ENCODE data around the gene PCNX1.
"Not testable (repeated sequence)": the region's sequence is repeated elsewhere in the genome, so short reads cannot be mapped to it uniquely, and the experiment has no call there.

The PCNX1 gene

DNA sequence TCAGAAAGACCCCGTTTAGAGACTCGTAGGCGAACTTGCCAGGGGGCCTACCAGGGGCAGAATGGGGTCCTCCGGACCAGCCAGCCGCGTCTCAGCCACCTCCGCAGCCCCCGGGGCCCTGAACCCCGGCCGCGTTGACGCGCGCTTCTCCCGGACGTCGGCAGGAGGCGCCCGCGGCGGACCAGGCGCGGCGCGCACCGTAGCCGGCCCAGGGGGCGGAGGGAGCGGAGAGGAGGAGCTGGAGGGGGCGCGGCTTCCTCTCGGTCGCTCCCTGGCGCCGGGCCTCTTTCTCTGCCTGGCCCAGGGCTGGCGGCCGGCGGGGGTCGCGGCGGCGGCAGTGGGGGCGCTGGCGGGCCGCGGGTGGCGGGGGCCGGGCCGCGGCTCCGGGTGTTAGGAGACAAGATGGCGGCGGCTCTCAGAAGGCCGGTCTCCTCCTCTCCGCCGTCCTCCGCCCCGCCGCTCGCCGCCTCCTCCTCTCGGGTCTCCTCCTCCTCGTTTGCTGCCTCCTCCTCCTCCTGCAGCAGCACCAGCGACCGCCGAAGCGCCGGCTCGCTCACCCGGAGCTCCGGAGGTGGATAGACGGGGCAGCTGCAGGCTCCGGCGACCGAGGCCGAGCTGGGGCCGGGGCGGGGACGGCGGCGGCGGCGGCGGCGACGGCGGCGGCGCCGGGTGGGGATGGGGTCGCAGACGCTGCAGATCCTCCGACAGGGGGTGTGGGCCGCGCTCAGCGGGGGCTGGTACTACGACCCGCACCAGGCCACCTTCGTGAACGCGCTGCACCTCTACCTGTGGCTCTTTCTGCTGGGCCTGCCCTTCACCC lies at the start of gene PCNX1:
Gene PCNX1 (plus strand): TSS at position 284 of the 820 bp plus-strand sequence. CDS start 392 bp downstream, at position 676.
- H3K36me3 Mint-ChIP-seq (ENCODE audit: low read depth) = peaks cover 3% of the 10 kb centered on the region
- peaks cover 76% of the 10 kb centered on the region for H3K4me1 Mint-ChIP-seq
- H3K4me3 Mint-ChIP-seq = peak within 1 kb of the TSS; percentile 96
- no peaks in the 10 kb centered on the region for H3K9me3 Mint-ChIP-seq
- DNase-seq = peak; percentile 93
- ATAC-seq = peak; percentile 79
- H3K27ac Mint-ChIP-seq = peak within 1 kb of the TSS; percentile 87
- no peaks in the 10 kb centered on the region for H3K27me3 Mint-ChIP-seq

DNA sequence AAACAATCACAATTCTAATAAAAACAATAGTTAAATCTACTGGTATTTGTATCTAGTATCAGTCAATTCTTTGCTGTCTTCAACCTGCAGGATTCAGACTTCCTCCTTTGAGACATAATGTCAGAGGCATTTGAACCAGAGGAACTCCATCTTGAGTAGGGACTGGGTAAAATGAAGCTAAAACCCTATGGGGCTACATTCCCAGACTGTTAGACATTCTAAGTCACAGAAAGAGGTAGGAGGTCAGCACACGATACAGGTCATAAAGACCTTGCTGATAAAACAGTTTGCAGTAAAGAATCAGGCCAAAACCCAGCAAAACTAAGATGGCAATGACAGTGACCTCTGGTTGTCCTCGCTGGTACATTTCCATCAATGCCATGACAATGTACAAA lies 49.8 kb upstream of the PCNX1 start:
- Mint-ChIP-seq H3K9me3 (no peaks in the 10 kb centered on the region), H3K4me3 (no peak overlapping the region), H3K4me1 (peaks cover 8% of the 10 kb centered on the region), H3K36me3 (ENCODE audit: low read depth) (no peaks in the 10 kb centered on the region), H3K27ac (no peak overlapping the region), H3K27me3 (no peaks in the 10 kb centered on the region)
- DNase-seq (no peak), ATAC-seq (no peak)

GRCh38 chr14:70858641-70859040 lies 48.6 kb upstream of the PCNX1 start:
- Mint-ChIP-seq H3K36me3 (ENCODE audit: low read depth) (no peaks in the 10 kb centered on the region), H3K27me3 (no peaks in the 10 kb centered on the region), H3K4me3 (no peak overlapping the region), H3K9me3 (no peaks in the 10 kb centered on the region), H3K27ac (no peak overlapping the region), H3K4me1 (peaks cover 8% of the 10 kb centered on the region)
- ATAC-seq (no peak), DNase-seq (no peak)

DNA sequence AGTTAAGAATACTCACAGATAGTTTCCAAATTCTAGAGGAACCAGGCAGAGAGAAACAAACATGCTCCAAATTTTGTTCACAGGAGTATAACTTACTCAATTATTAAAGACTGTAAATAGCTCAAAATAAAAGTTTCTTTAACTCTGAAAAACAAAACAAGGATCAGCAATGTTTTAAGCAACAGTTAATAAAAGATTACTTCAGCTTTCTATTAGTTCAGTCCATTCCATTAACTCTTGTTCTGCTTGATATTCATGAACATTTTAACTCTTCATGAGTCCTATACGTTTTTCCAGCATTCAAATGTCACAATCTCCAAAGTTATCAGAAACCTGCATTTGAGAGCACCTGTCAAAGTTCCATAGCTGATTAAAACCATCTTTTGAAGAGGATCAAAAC lies 40.3 kb upstream of the PCNX1 start:
- not testable (repeated sequence) for DNase-seq; H3K36me3 Mint-ChIP-seq (ENCODE audit: low read depth); H3K4me1 Mint-ChIP-seq; ATAC-seq; H3K27ac Mint-ChIP-seq; H3K4me3 Mint-ChIP-seq; H3K27me3 Mint-ChIP-seq
- H3K9me3 Mint-ChIP-seq = peaks cover 20% of the 10 kb centered on the region

DNA sequence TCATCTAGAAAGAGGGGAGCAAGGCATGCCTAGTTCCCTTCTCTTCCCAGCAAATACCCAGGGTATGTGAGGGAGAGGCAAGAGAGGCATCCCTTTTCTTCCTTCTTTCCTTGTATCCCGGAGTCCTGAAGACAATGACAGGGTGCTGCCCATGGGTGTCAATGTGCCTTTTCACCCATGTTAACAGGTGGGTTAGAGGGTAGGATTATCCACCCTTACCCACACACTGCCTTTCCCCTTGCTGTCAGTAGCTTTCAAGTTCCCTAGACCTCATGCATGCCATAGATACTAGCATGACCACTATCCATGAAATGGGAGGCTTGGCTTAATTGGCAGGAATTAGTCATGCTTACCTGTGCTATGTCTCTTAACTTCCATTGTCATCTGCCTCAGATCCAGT lies 36.3 kb upstream of the PCNX1 start:
- ATAC-seq (no peak), DNase-seq (no peak)
- peaks cover 20% of the 10 kb centered on the region for H3K9me3 Mint-ChIP-seq
- no peak overlapping the region for H3K4me3 Mint-ChIP-seq
- peaks cover 7% of the 10 kb centered on the region for H3K36me3 Mint-ChIP-seq (ENCODE audit: low read depth)
- no peaks in the 10 kb centered on the region for H3K27me3 Mint-ChIP-seq
- no peak overlapping the region for H3K27ac Mint-ChIP-seq
- H3K4me1 Mint-ChIP-seq = peaks cover 15% of the 10 kb centered on the region

DNA sequence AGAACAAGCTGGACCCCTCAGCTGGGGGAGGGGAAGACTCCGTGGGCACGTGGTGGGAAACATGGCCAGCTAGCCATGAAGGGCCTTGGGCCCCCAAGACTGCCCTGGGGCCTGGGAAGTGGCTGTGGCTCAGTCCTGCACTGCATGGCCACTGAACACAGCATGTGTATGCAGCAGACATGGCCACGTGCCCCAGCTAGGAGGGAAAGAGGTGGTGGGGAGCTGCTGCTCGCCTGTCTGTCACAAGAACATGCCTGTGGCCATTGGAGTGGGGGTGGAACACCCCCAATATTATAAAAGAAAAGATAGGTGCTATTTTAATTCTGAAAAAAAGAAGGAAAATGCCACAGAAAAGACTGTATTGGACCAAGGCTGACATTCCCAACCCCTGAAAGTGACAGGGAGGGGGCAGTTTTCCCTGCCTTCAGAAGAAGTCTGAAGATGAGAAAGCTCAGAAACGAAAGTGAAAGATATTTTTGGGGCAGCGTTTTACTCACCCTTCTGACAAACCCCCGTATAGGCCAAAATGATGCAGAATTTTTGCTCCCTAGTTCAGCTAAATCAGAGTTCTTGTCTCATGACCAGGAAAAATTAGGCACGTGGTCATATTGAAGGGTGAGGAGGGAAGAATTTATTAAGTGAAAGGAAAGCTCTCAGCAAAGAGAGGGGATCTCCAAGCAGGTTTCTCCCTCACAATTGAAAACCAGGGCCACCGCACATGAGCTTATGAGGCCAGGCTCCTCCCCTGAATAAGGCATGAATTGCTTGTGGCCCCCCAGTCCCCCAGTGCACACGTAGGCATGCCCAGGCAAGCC lies 35.2 kb upstream of the PCNX1 start:
- DNase-seq (no peak), ATAC-seq (peak; percentile 66)
- Mint-ChIP-seq H3K4me3 (peak overlapping the region; percentile 61), H3K27me3 (no peaks in the 10 kb centered on the region), H3K36me3 (ENCODE audit: low read depth) (peaks cover 7% of the 10 kb centered on the region), H3K27ac (peak overlapping the region; percentile 85), H3K4me1 (peaks cover 15% of the 10 kb centered on the region), H3K9me3 (peaks cover 20% of the 10 kb centered on the region)

GRCh38 chr14:70872678-70873020 lies 34.6 kb upstream of the PCNX1 start:
- ATAC-seq = no peak
- H3K4me3 Mint-ChIP-seq = peak overlapping the region; percentile 61

GRCh38 chr14:70873627-70874026 lies 33.6 kb upstream of the PCNX1 start:
- Mint-ChIP-seq H3K27ac (no peak overlapping the region), H3K27me3 (no peaks in the 10 kb centered on the region), H3K9me3 (peaks cover 17% of the 10 kb centered on the region), H3K36me3 (ENCODE audit: low read depth) (peaks cover 7% of the 10 kb centered on the region), H3K4me3 (no peak overlapping the region), H3K4me1 (peaks cover 15% of the 10 kb centered on the region)
- ATAC-seq (peak; percentile 46), DNase-seq (no peak)

More at GRCh38 chr14:70872678-70873020, 34.6 kb upstream of the PCNX1 start:
- H3K36me3 Mint-ChIP-seq (ENCODE audit: low read depth) = peaks cover 7% of the 10 kb centered on the region
- H3K27me3 Mint-ChIP-seq = no peaks in the 10 kb centered on the region
- no peak for DNase-seq
- H3K27ac Mint-ChIP-seq = peak overlapping the region; percentile 85
- peaks cover 15% of the 10 kb centered on the region for H3K4me1 Mint-ChIP-seq
- peaks cover 20% of the 10 kb centered on the region for H3K9me3 Mint-ChIP-seq

DNA sequence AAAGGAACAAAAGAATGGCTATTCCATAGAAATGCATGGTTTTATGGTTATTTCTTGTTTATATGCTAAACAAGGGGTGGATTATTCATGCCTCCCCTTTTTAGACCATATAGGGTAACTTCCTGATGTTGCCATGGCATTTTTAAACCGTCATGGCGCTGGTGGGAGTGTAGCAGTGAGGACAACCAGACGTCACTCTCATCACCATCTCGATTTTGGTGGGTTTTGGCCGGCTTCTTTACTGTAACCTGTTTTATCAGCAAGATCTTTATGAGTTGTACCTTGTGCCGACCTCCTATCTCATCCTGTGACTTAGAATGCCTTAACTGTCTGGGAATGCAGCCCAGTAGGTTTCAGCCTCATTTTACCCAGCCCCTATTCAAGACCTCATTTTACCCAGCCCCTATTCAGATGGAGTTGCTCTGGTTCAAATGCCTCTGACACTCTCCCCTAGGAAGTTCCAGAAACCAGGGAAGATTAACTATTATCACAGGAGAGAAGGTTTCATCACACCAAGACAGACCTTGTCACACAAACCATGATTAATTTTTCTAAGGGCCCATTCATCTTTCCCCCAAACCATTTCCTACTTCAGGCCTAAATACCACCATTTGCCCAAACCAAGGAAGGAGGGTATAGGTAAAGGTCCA lies 31.3 kb upstream of the PCNX1 start:
- peaks cover 15% of the 10 kb centered on the region for H3K4me1 Mint-ChIP-seq
- not testable (repeated sequence) for DNase-seq; H3K27ac Mint-ChIP-seq; ATAC-seq; H3K4me3 Mint-ChIP-seq; H3K9me3 Mint-ChIP-seq; H3K27me3 Mint-ChIP-seq; H3K36me3 Mint-ChIP-seq (ENCODE audit: low read depth)

GRCh38 chr14:70879448-70879847 lies 27.8 kb upstream of the PCNX1 start:
- Mint-ChIP-seq H3K4me3 (no peak overlapping the region), H3K4me1 (peaks cover 25% of the 10 kb centered on the region), H3K27me3 (no peaks in the 10 kb centered on the region), H3K27ac (no peak overlapping the region), H3K9me3 (no peaks in the 10 kb centered on the region), H3K36me3 (ENCODE audit: low read depth) (no peaks in the 10 kb centered on the region)
- DNase-seq (no peak), ATAC-seq (no peak)

GRCh38 chr14:70880888-70881287 lies 26.4 kb upstream of the PCNX1 start:
- H3K27ac Mint-ChIP-seq; H3K4me3 Mint-ChIP-seq; H3K27me3 Mint-ChIP-seq; H3K36me3 Mint-ChIP-seq (ENCODE audit: low read depth); H3K9me3 Mint-ChIP-seq; ATAC-seq; DNase-seq: not testable (repeated sequence)
- H3K4me1 Mint-ChIP-seq = peaks cover 39% of the 10 kb centered on the region

DNA sequence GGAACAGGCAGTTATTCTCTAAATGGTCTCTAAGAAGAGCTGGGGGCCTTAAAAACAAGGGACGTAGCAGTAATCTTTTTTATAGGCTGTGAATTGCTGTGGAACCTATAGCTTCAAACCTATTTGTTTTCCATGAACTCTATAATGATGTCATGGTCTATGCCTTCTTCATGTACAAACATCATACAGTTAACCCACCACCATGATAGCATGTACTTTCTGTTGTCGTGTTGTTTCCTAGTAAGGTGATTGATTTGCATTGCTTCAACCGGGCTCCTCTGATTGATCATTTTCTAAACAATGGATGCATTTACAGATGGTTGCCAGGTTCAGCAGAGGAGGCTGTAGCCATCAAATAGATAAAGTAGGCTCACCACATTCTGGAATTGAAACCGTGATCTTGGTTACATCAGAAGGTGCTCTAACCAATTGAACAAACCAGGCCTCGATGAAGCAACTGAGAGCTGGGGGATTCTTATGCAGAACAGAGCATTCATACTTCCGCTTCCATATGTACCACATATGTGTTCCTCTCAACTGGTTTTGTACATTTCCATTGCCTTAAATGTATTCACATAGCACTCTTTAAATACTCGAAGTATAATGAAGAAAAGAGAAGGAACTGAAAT lies 25.6 kb upstream of the PCNX1 start:
- Mint-ChIP-seq H3K27ac (no peak overlapping the region), H3K4me3 (no peak overlapping the region), H3K36me3 (ENCODE audit: low read depth) (no peaks in the 10 kb centered on the region), H3K4me1 (peaks cover 47% of the 10 kb centered on the region), H3K9me3 (no peaks in the 10 kb centered on the region), H3K27me3 (no peaks in the 10 kb centered on the region)
- no peak for ATAC-seq
- DNase-seq = no peak

DNA sequence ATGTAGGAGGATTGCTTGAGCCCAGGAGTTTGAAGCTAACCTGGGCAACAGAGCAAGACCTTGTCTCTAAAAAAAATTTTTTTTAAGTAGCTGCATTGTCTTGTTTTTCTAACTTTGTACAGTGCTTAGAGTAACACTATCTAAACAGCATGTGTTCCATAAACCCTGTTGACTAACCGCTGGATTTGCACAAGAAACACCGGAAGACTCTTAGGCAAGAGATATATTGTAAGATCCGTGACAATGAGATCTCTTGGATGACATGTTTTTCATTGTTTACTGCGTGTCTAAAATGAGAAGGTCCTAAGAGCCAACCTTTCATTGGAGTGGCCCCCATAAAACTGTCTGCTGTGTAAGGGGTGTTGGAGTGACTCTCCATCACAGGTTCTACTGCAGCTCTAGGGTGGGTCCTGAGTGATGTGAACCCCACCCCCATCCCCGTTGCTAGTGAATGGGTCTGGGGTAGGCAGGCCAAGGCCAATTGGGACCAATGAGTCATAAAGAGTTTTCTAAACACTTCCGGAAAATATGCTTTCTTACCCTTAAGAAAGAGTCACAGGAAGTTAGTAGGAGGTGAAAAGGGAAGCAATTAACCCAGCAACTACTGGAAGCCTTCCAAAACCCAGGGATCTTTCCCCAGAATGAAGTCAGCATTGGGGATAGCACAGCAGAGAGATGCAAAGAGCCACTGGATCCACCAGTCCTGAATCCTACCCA lies 24.3 kb upstream of the PCNX1 start:
- no peaks in the 10 kb centered on the region for H3K27me3 Mint-ChIP-seq
- DNase-seq = no peak
- no peaks in the 10 kb centered on the region for H3K36me3 Mint-ChIP-seq (ENCODE audit: low read depth)
- H3K27ac Mint-ChIP-seq = peak overlapping the region; percentile 7
- no peak for ATAC-seq
- H3K4me1 Mint-ChIP-seq = peaks cover 59% of the 10 kb centered on the region
- H3K4me3 Mint-ChIP-seq = no peak overlapping the region
- no peaks in the 10 kb centered on the region for H3K9me3 Mint-ChIP-seq

Data from activated naive CD8-positive, alpha-beta T cell treated with anti-CD3 and anti-CD28 coated beads, Interleukin-2, amount 50 U/mL, for 24 hours (primary cell).